Smooth muscle cell (in vitro differentiated cells): ENCODE data around the gene EHD4. TPM values are rescaled to one million over a fixed set of nuclear protein-coding genes. Genes with fewer than 3 reads are reported as not detected.

Source experiments
- DNase-seq: peaks from one replicate; lab custom pipeline; 2025; ENCODE audit not compliant: unreplicated experiment; lab: John Stamatoyannopoulos, UW
- H2AFZ ChIP-seq: fragments of 200-600 bp; sonication (generic); 2 replicates; pipeline ENCODE4 v1.6.0; 2016; ENCODE audit warnings: antibody characterized with exemption, low read depth, mild to moderate bottlenecking
- H3F3A ChIP-seq: fragments of 200-600 bp; sonication (generic); 2 replicates; pipeline ENCODE4 v1.6.0; 2017; ENCODE audit warnings: antibody characterized with exemption, low read depth
- H3K27ac ChIP-seq: fragments of 200-600 bp; sonication (generic); 2 replicates; pipeline ENCODE4 v1.5.1; 2016; ENCODE audit warnings: low read depth, mild to moderate bottlenecking
- H3K27me3 ChIP-seq: fragments of 200-600 bp; sonication (generic); 2 replicates; pipeline ENCODE4 v1.6.1; 2016; ENCODE audit warnings: low read depth, mild to moderate bottlenecking
- H3K36me3 ChIP-seq: fragments of 200-600 bp; sonication (generic); 2 replicates; pipeline ENCODE4 v1.5.1; 2016; ENCODE audit warnings: low read depth
- H3K4me1 ChIP-seq: fragments of 200-600 bp; sonication (generic); 2 replicates; pipeline ENCODE4 v1.5.1; 2016; ENCODE audit warnings: low read depth
- H3K4me2 ChIP-seq: fragments of 200-600 bp; sonication (generic); 2 replicates; pipeline ENCODE4 v1.6.0; 2016; ENCODE audit warnings: mild to moderate bottlenecking
- H3K4me3 ChIP-seq: fragments of 200-600 bp; sonication (generic); 2 replicates; pipeline ENCODE4 v1.5.1; 2016; ENCODE audit warnings: mild to moderate bottlenecking
- H3K79me2 ChIP-seq: fragments of 200-600 bp; sonication (generic); 2 replicates; pipeline ENCODE4 v1.6.0; 2016; ENCODE audit warnings: low read depth, mild to moderate bottlenecking
- H3K9ac ChIP-seq: fragments of 200-600 bp; sonication (generic); 2 replicates; pipeline ENCODE4 v1.6.0; 2016; ENCODE audit warnings: low read depth
- H3K9me3 ChIP-seq: fragments of 200-600 bp; sonication (generic); replicated peaks from 2 replicates; pipeline ENCODE4 v1.5.1; 2016; ENCODE audit warnings: low read depth
- H4K20me1 ChIP-seq: fragments of 200-600 bp; sonication (generic); 2 replicates; pipeline ENCODE4 v1.6.0; 2016; ENCODE audit warnings: low read depth
- CTCF ChIP-seq: fragments of 200-600 bp; sonication (generic); IDR thresholded peaks from 2 replicates; pipeline ENCODE4 v1.5.1; 2017; ENCODE audit warnings: borderline replicate concordance, mild to moderate bottlenecking, antibody characterized with exemption; ENCODE audit not compliant: insufficient read depth, poor library complexity, severe bottlenecking
- WGBS: methylation state at CpG from one replicate; pipeline ENCODE4 v1.1.7; 2016; ENCODE audit warnings: low lambda C conversion rate; 5-methylcytosine and 5-hydroxymethylcytosine counted together
- polyA plus RNA-seq: library from polyadenylated mRNA; unstranded; fragments of >200 nt; fragmentation: Nextera tagmentation; extraction: Ambion mirVana; gene quantifications from 2 replicates; pipeline ENCODE4 v1.2.1, GENCODE V29; 2016
- total RNA-seq: library from RNA; depleted of rRNA; stranded (reverse); fragments of >200 nt; gene quantifications from 2 replicates; pipeline ENCODE4 v1.2.3, GENCODE V29; 2014

The EHD4 gene
- total and polyA plus RNA-seq, 2 experiments from 2014 or later = 11.5 to 15.8 TPM

- no peaks in the 10 kb centered on the region for H3K9me3 ChIP-seq
- H4K20me1 ChIP-seq = peaks cover 36% of the 10 kb centered on the region
- no peak overlapping the region for H3K27ac ChIP-seq
- DNase-seq = no peak
- H3K27me3 ChIP-seq = no peaks in the 10 kb centered on the region
- no peak for TF ChIP-seq CTCF
- no peak overlapping the region for H2AFZ ChIP-seq
- no peaks in the 10 kb centered on the region for H3K36me3 ChIP-seq
- no peak overlapping the region for H3K4me2 ChIP-seq
- peaks cover 12% of the 10 kb centered on the region for H3F3A ChIP-seq
- H3K4me1 ChIP-seq = no peaks in the 10 kb centered on the region
- H3K4me3 ChIP-seq = no peak overlapping the region
- H3K9ac ChIP-seq = no peak overlapping the region
- WGBS = 93% methylated on average over 3 of the region's 3 CpGs
- peaks cover 4% of the 10 kb centered on the region for H3K79me2 ChIP-seq
These were observed 52.3 kb downstream of the EHD4 start for GRCh38 chr15:41919954-41920538.

GRCh38 chr15:41919201-41919820 lies 53.0 kb downstream of the EHD4 start:
- Histone ChIP-seq H2AFZ (no peak overlapping the region), H3K4me1 (no peaks in the 10 kb centered on the region), H3K4me2 (no peak overlapping the region), H3F3A (peaks cover 12% of the 10 kb centered on the region), H3K9me3 (no peaks in the 10 kb centered on the region), H3K36me3 (no peaks in the 10 kb centered on the region), H3K4me3 (no peak overlapping the region), H3K27ac (no peak overlapping the region), H3K27me3 (no peaks in the 10 kb centered on the region), H3K79me2 (peaks cover 4% of the 10 kb centered on the region), H4K20me1 (peaks cover 36% of the 10 kb centered on the region), H3K9ac (no peak overlapping the region)
- TF ChIP-seq CTCF = no peak
- DNase-seq = no peak
- 94% methylated on average over 30 of the region's 30 CpGs for WGBS

- H3K4me2 ChIP-seq = no peak overlapping the region
- 97% methylated on average over 8 of the region's 8 CpGs for WGBS
- no peak overlapping the region for H3K4me3 ChIP-seq
These were observed 53.7 kb downstream of the EHD4 start for GRCh38 chr15:41918506-41919126.

More at GRCh38 chr15:41918506-41919126, 53.7 kb downstream of the EHD4 start:
- Histone ChIP-seq H3K9me3 (no peaks in the 10 kb centered on the region), H2AFZ (no peak overlapping the region), H3K36me3 (no peaks in the 10 kb centered on the region), H3K4me1 (no peaks in the 10 kb centered on the region), H3F3A (peaks cover 12% of the 10 kb centered on the region), H3K9ac (no peak overlapping the region), H4K20me1 (peaks cover 36% of the 10 kb centered on the region), H3K27ac (peak overlapping the region; percentile 70), H3K27me3 (no peaks in the 10 kb centered on the region), H3K79me2 (peaks cover 4% of the 10 kb centered on the region)
- TF ChIP-seq CTCF = no peak
- no peak for DNase-seq
